Memory B cell (primary cell): ENCODE measurements around the gene SLAMF8.

Experiments
- ATAC-seq: fragments of 150-1000 bp; cut with Tn5 transposase; 2 replicates; pipeline ENCODE4 v1.10.0; 2021; ENCODE audit warnings: low read depth, mild to moderate bottlenecking, moderate library complexity
- DNase-seq, 2 donors: peaks; one replicate each; pipeline ENCODE4 v3.0.0; 2022; ENCODE audit warnings: low spot score in 2 of 2
- H3K27ac Mint-ChIP-seq: one replicate; pipeline ENCODE4 v1.8.0; 2022; ENCODE audit warnings: mild to moderate bottlenecking, moderate library complexity, mixed read lengths
- H3K27me3 Mint-ChIP-seq: one replicate; pipeline ENCODE4 v1.8.0; 2022; ENCODE audit warnings: mixed read lengths
- H3K36me3 Mint-ChIP-seq: one replicate; pipeline ENCODE4 v1.8.0; 2022; ENCODE audit warnings: mild to moderate bottlenecking, mixed read lengths
- H3K4me1 Mint-ChIP-seq: one replicate; pipeline ENCODE4 v1.8.0; 2022; ENCODE audit warnings: mixed read lengths
- H3K4me3 Mint-ChIP-seq: one replicate; pipeline ENCODE4 v1.8.0; 2022; ENCODE audit warnings: mild to moderate bottlenecking, moderate library complexity, mixed read lengths
- H3K9me3 Mint-ChIP-seq: one replicate; pipeline ENCODE4 v1.8.0; 2022; ENCODE audit warnings: mixed read lengths

SLAMF8 gene

GRCh38 chr1:159799446-159799985 lies 27.2 kb upstream of the SLAMF8 start:
- Mint-ChIP-seq H3K4me1 (peaks cover 5% of the 10 kb centered on the region), H3K36me3 (no peaks in the 10 kb centered on the region), H3K4me3 (no peak overlapping the region), H3K27me3 (peaks cover 16% of the 10 kb centered on the region), H3K27ac (no peak overlapping the region), H3K9me3 (no peaks in the 10 kb centered on the region)
- no peak for DNase-seq
- no peak for ATAC-seq

GRCh38 chr1:159800177-159800930 lies 26.3 kb upstream of the SLAMF8 start:
- Mint-ChIP-seq H3K36me3 (no peaks in the 10 kb centered on the region), H3K27me3 (peaks cover 20% of the 10 kb centered on the region), H3K4me1 (peaks cover 5% of the 10 kb centered on the region), H3K4me3 (no peak overlapping the region), H3K27ac (no peak overlapping the region), H3K9me3 (no peaks in the 10 kb centered on the region)
- DNase-seq (no peak), ATAC-seq (peak; percentile 48)

DNA sequence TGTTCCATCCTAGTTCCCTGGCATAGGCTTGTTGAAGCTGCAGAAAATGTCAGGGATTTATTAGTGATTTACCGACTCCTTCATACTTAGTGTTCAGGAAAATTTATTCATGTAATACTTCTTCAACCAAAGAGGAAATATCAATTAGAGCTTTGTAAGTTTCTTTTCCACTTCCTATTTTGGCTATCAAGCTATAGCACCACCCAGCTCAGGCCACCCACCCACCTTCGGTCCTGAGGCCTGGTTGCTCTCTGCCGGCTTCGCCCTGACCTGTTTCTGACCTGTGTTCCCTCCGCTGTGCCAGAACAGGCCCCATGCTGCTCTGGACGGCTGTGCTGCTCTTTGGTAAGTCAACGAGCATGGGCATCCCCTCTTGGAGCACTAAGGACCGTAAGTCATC lies 24.6 kb upstream of the SLAMF8 start, which contains the start of gene FCRL6:
Gene FCRL6, plus strand, starts transcription at position 250 of the 400 bp plus-strand sequence. Its CDS starts 65 bp downstream, at position 315.
- ATAC-seq (no peak), DNase-seq (no peak)
- H3K9me3 Mint-ChIP-seq = no peaks in the 10 kb centered on the region
- H3K27me3 Mint-ChIP-seq = peaks cover 27% of the 10 kb centered on the region
- peaks cover 5% of the 10 kb centered on the region for H3K4me1 Mint-ChIP-seq
- no peak within 1 kb of the TSS for H3K4me3 Mint-ChIP-seq
- H3K36me3 Mint-ChIP-seq = no peaks in the 10 kb centered on the region
- no peak within 1 kb of the TSS for H3K27ac Mint-ChIP-seq

DNA sequence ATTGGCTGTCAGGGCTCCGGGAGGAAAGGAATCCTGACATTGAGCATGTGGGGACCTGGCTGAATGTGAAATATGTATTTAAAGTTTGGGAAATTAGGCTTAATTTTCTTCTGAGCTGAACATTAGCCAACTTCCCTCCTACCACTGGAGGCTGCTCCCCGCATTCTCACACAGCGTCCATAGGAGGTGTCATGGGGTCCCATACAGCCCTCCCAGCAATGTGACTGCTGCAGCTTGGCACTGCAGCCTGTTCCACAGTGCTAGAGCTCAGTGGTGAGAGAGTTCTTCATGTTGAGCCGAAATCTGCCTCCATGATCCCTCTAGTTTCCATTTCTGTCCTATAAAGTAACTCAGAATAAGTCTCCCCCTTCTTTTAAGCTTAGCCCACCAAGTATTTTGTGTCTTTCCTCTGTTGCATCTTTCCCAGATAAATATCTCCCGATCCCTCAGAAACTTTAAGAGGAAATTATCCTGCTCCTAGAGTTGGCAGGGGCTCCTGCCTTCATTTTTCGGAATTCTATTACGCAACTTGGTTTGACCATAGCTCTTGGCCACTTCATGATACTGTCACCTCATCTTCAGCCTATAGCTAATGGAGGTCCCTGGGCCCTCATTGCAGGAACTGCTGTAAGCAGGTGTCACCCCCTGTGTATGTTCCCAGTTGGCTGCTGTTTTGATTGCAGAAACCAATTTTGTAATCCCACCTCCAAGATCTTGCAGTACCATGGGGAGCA lies 22.6 kb upstream of the SLAMF8 start:
- peaks cover 35% of the 10 kb centered on the region for H3K27me3 Mint-ChIP-seq
- DNase-seq = no peak
- peaks cover 5% of the 10 kb centered on the region for H3K4me1 Mint-ChIP-seq
- H3K4me3 Mint-ChIP-seq = no peak overlapping the region
- H3K27ac Mint-ChIP-seq = no peak overlapping the region
- H3K9me3 Mint-ChIP-seq = no peaks in the 10 kb centered on the region
- ATAC-seq = peak; percentile 39
- H3K36me3 Mint-ChIP-seq = no peaks in the 10 kb centered on the region

- DNase-seq (no peak), ATAC-seq (no peak)
- H3K27me3 Mint-ChIP-seq = peaks cover 36% of the 10 kb centered on the region
- peaks cover 5% of the 10 kb centered on the region for H3K4me1 Mint-ChIP-seq
- no peak overlapping the region for H3K4me3 Mint-ChIP-seq
- H3K27ac Mint-ChIP-seq = no peak overlapping the region
- H3K36me3 Mint-ChIP-seq = no peaks in the 10 kb centered on the region
- H3K9me3 Mint-ChIP-seq = no peaks in the 10 kb centered on the region
Measured at GRCh38 chr1:159804924-159805323, 21.7 kb upstream of the SLAMF8 start.

GRCh38 chr1:159815926-159816325 lies 10.7 kb upstream of the SLAMF8 start:
- H3K27ac Mint-ChIP-seq = no peak overlapping the region
- H3K4me3 Mint-ChIP-seq = no peak overlapping the region
- H3K9me3 Mint-ChIP-seq = no peaks in the 10 kb centered on the region
- no peak for ATAC-seq
- H3K27me3 Mint-ChIP-seq = peaks cover 8% of the 10 kb centered on the region
- no peaks in the 10 kb centered on the region for H3K36me3 Mint-ChIP-seq
- no peak for DNase-seq
- no peaks in the 10 kb centered on the region for H3K4me1 Mint-ChIP-seq

DNA sequence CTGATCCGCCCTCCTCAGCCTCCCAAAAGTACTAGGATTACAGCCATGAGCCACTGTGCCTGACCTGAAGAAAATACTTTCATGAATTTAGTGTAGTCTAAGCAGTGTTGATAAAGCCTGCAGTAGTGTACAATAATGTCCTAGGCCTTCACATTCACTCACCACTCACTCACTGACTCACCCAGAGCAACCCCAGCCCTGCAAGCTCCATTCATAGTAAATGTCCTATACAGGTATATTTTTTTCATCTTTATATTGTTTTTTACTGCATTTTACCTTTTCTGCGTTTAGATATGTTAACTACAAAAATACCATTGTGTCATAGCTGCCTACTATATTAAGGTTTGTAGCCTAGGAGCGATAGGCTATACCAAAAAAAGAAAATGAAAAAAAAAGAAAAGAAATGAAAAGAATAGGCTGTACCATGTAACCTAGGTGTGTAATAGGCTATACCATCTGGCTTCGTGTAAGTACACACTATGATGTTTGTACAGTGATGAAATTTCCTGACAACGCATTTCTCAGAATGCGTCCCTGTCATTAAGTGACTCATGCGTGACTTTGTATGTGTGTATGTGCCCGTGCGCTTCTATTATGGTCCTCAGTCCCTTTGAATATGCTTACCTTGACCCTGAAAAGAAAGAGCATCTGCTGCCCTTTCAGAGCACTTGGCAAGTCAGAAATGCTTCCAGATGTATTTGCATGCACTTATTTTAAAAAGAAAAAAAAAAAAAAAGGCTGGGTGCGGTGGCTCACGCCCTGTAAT lies 9.2 kb upstream of the SLAMF8 start:
- no peaks in the 10 kb centered on the region for H3K36me3 Mint-ChIP-seq
- ATAC-seq (no peak), DNase-seq (no peak)
- H3K27ac Mint-ChIP-seq = no peak overlapping the region
- no peaks in the 10 kb centered on the region for H3K4me1 Mint-ChIP-seq
- H3K27me3 Mint-ChIP-seq = peaks cover 11% of the 10 kb centered on the region
- H3K9me3 Mint-ChIP-seq = no peaks in the 10 kb centered on the region
- H3K4me3 Mint-ChIP-seq = no peak overlapping the region

DNA sequence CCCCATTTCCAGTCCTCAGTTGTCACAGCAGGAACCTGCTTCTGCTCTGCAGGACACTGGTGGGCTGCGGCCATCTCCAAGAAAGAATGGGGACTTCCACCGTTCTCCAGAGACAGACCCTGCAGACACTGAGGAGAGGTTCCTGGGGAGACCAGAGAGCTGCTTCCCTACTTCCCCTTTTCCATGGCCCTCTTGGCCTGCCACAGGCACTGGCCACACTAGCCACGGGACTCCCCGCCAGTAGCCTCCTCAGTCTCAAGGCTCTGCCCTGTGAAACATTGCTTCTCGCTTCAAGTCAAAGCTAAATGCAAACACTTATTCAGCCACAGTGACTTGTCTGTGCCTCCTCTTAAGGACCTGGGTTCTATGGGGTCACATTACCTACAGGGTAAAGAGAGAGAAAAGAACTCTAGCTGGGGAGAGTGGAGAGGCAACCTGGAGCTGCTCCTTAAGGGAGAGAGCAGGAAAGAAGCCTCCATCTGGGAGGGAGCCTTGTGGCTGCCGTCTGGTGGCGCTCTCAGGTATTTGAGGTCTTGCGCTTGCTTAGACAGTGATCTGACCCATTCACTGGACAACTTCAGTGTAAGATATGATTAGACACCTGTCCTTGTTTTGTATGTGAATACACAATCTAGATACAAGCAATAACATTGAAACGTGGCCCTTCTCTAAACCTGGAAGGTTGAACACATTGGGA lies 5.4 kb upstream of the SLAMF8 start:
- no peaks in the 10 kb centered on the region for H3K9me3 Mint-ChIP-seq
- H3K4me3 Mint-ChIP-seq = no peak overlapping the region
- DNase-seq (no peak), ATAC-seq (no peak)
- H3K27ac Mint-ChIP-seq = no peak overlapping the region
- H3K4me1 Mint-ChIP-seq = peaks cover 5% of the 10 kb centered on the region
- no peaks in the 10 kb centered on the region for H3K36me3 Mint-ChIP-seq
- peaks cover 27% of the 10 kb centered on the region for H3K27me3 Mint-ChIP-seq

DNA sequence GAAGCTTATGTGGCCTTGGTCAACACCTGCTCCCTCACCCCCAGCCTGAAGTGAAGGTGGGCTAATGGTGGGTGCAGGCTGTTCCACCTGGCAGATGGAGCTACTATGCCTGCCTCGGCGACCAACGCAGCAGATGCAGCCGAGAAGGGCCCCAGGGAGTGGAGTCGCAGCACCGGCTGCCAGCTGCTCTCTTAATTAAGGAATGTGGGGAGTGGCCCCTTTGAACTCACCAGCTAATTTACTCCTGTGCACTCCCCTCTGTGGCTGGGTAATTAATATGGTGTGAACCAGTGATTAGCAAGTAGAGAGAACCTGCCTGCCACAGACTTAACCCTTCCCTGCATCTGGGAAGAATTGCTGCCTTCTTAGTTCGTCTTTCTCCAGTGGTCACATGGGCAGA lies 3.3 kb upstream of the SLAMF8 start:
- Mint-ChIP-seq H3K4me3 (no peak overlapping the region), H3K27me3 (peaks cover 25% of the 10 kb centered on the region), H3K36me3 (no peaks in the 10 kb centered on the region), H3K9me3 (no peaks in the 10 kb centered on the region), H3K27ac (no peak overlapping the region), H3K4me1 (peaks cover 6% of the 10 kb centered on the region)
- no peak for ATAC-seq
- DNase-seq = no peak

- H3K9me3 Mint-ChIP-seq = no peaks in the 10 kb centered on the region
- H3K27ac Mint-ChIP-seq = no peak overlapping the region
- peaks cover 30% of the 10 kb centered on the region for H3K27me3 Mint-ChIP-seq
- H3K4me3 Mint-ChIP-seq = no peak overlapping the region
- ATAC-seq = no peak
- H3K36me3 Mint-ChIP-seq = no peaks in the 10 kb centered on the region
- H3K4me1 Mint-ChIP-seq = peaks cover 12% of the 10 kb centered on the region
- no peak for DNase-seq
Measured at GRCh38 chr1:159825564-159825963, 1.1 kb upstream of the SLAMF8 start.

- Mint-ChIP-seq H3K36me3 (no peaks in the 10 kb centered on the region), H3K4me1 (peaks cover 12% of the 10 kb centered on the region), H3K27ac (no peak overlapping the region), H3K4me3 (no peak overlapping the region), H3K27me3 (peaks cover 26% of the 10 kb centered on the region), H3K9me3 (no peaks in the 10 kb centered on the region)
- DNase-seq (no peak), ATAC-seq (no peak)
Measured at GRCh38 chr1:159827102-159827490, 423 bp downstream of the SLAMF8 start.

- no peaks in the 10 kb centered on the region for H3K36me3 Mint-ChIP-seq
- H3K4me3 Mint-ChIP-seq = no peak overlapping the region
- ATAC-seq (no peak), DNase-seq (no peak)
- no peak overlapping the region for H3K27ac Mint-ChIP-seq
- no peaks in the 10 kb centered on the region for H3K9me3 Mint-ChIP-seq
- H3K4me1 Mint-ChIP-seq = peaks cover 12% of the 10 kb centered on the region
- peaks cover 24% of the 10 kb centered on the region for H3K27me3 Mint-ChIP-seq
Measured at GRCh38 chr1:159827549-159827948, 876 bp downstream of the SLAMF8 start.

DNA sequence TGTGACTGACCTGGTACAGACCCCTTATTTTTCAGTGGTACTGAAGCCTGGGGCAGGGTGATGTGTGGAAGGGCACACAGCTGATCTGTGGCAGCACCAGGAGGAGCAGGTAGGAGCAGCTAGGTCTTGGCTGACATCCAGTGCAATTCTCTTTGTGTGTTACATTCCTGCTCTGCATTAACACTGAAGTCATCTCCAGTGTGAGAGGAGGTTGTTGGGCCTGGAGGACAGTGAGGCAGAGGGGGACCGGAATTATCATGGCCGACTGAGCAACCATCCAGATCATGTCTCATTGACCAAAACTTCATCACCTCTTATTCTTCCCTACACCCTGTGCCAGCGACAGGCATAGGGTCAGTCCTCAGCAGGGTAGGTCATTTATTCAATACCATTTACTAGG lies 1.5 kb downstream of the SLAMF8 start:
- no peaks in the 10 kb centered on the region for H3K9me3 Mint-ChIP-seq
- no peak overlapping the region for H3K4me3 Mint-ChIP-seq
- peaks cover 12% of the 10 kb centered on the region for H3K4me1 Mint-ChIP-seq
- ATAC-seq (no peak), DNase-seq (no peak)
- peaks cover 23% of the 10 kb centered on the region for H3K27me3 Mint-ChIP-seq
- no peaks in the 10 kb centered on the region for H3K36me3 Mint-ChIP-seq
- no peak overlapping the region for H3K27ac Mint-ChIP-seq
